SIG-M5 (cell line): ENCODE data around the gene FLG2.
"Not testable (repeated sequence)": the region's sequence is repeated elsewhere in the genome, so short reads cannot be mapped to it uniquely, and the experiment has no call there.

Source experiments
- DNase-seq: peaks from one replicate; lab custom pipeline; 2025; lab: John Stamatoyannopoulos, UW

Gene FLG2

GRCh38 chr1:152312169-152312568 lies 47.6 kb downstream of the FLG2 start:
- not testable (repeated sequence) for DNase-seq

DNA sequence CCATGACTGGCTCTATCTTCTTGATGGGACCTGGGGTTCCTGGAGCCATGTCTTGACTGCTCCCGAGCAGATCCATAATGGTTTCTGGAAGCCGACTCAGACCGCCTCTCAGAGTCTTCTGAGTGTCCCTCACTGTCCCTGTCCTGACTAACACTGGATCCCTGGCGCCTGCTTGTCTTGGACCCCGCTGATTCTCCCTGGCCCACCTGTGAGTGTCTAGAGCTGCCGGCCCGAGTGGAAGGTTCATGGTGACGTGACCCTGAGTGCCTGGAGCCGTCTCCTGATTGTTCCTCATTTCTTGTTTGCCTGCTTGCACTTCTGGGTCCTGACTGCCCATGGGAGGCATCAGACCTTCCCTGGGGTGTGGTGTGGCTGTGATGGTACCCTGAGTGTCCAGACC lies 49.9 kb downstream of the FLG2 start:
- no peak for DNase-seq

DNA sequence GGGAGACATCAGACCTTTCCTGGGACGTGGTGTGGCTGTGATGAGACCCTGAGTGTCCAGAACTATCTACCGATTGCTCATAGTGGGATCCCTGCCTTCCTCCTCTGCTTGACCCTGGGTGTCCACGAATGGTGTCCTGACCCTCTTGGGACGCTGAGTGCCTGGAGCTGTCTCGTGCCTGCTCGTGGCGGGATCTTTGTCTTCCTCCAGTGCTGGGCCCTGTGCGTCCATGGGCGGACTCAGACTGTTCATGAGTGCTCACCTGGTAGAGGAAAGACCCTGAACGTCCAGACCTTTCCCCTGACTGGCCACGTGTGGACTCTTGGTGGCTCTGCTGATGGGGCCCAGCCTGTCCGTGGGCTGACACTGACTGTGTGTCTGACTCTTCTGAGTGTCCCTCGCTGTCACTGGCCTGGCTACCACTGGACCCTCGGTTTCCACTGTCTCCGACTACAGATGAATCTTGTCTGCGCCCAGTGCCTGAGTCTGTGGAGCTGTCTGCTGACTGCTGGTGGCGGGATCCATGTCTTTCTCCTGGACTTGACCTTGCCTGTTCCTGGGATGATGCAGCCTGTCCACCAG lies 50.4 kb downstream of the FLG2 start:
- not testable (repeated sequence) for DNase-seq

DNA sequence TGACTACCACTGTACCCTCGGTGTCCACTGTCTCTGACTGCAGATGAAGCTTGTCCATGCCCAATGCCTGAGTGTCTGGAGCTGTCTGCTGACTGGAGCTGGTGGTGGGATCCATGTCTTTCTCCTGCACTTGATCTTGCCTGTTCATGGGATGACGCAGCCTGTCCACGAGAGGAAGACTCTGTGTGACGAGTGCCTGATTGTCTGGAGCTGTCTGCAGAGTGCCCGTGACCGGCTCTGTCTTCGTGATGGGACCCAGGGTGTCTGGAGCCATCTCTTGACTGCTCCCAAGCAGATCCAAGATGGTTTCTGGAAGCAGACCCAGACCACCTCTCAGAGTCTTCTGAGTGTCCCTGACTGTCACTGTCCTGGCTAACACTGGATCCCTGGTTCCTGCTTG lies 51.0 kb downstream of the FLG2 start:
- DNase-seq = not testable (repeated sequence)

DNA sequence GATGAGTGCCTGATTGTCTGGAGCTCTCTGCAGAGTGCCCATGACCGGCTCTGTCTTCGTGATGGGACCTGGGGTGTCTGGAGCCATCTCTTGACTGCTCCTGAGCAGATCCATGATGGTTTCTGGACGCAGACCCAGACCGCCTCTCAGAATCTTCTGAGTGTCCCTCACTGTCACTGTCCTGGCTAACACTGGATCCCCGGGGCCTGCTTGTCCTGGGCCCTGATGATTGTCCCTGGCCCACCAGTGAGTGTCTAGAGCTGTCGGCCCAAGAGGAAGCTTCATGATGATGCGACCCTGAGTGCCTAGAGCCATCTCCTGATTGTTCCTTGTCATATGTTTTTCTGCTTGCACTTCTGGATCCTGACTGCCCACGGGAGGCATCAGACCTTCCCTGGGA lies 51.8 kb downstream of the FLG2 start:
- not testable (repeated sequence) for DNase-seq

DNA sequence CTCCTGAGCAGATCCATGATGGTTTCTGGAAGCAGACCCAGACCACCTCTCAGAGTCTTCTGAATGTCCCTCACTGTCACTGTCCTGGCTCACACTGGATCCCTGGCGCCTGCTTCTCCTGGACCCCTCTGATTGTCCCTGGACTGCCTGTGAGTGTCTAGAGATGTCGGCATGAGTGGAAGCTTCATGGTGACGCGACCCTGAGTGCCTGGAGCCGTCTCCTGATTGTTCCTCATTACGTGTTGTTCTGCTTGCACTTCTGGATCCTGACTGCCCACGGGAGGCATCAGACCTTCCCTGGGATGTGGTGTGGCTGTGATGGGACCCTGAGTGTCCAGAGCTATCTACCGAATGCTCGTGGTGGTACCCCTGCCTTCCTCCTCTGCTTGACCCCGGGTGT lies 53.7 kb downstream of the FLG2 start:
- DNase-seq = not testable (repeated sequence)

DNA sequence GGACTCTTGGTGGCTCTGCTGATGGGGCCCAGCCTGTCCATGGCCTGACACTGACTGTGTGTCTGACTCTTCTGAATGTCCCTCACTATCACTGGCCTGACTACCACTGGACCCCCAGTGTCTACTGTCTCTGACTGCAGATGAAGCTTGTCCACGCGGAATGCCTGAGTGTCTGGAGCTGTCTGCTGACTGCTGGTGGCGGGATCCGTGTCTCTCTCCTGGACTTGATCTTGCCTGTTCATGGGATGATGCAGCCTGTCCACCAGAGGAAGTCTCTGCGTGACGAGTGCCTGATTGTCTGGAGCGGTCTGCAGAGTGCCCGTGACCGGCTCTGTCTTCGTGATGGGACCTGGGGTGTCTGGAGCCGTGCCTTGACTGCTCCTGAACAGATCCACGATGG lies 55.0 kb downstream of the FLG2 start:
- DNase-seq = not testable (repeated sequence)

DNA sequence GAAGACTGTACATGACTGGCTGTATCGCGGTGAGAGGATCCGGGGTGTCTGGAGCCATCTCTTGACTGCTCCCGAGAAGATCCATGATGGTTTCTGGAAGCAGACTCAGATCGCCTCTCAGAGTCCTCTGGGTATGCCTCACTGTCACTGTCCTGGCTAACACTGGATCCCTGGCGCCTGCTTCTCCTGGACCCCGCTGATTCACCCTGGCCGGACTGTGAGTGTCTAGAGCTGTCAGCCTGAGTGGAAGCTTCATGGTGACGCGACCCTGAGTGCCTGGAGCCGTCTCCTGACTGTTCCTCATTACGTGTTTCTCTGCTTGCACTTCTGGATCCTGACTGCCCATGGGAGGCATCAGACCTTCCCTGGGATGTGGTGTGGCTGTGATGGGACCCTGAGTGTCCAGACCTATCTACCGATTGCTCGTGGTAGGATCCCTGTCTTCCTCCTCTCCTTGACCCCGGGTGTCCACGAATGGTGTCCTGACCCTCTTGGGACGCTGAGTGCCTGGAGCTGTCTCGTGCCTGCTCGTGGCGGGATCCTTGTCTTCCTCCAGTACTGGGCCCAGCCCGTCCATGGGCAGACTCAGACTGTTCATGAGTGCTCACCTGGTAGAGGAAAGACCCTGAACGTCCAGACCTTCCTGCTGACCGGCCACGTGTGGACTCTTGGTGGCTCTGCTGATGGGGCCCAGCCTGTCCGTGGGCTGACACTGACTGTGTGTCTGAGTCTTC lies 56.5 kb downstream of the FLG2 start:
- not testable (repeated sequence) for DNase-seq
